Stimulated activated CD8-positive, alpha-beta memory T cell treated with anti-CD3 and anti-CD28 coated beads, Interleukin-12 subunit alpha, Interleukin-12 subunit beta, amount 100 ng/mL, for 24 hours (primary cell): Measurements from ENCODE around the gene NFATC3.

Source experiments
- DNase-seq: peaks from one replicate; pipeline ENCODE4 v3.0.0-alpha.2; 2020; ENCODE audit errors: extremely low read depth

NFATC3 gene

GRCh38 chr16:68072038-68072695, 13.0 kb upstream of the NFATC3 start:
- DNase-seq, result no peak

- DNase-seq, result no peak
These were observed 11.0 kb upstream of the NFATC3 start for GRCh38 chr16:68073902-68074760.

GRCh38 chr16:68074850-68075555, 10.2 kb upstream of the NFATC3 start:
- DNase-seq, result no peak

- DNase-seq, result no peak
These were observed 9.2 kb upstream of the NFATC3 start for GRCh38 chr16:68075980-68076379.

GRCh38 chr16:68076560-68076959, 8.6 kb upstream of the NFATC3 start:
- DNase-seq, result no peak

- DNase-seq, result no peak
These were observed 7.1 kb upstream of the NFATC3 start for GRCh38 chr16:68077866-68078700.

- no peak for DNase-seq
These were observed 6.3 kb upstream of the NFATC3 start for GRCh38 chr16:68078701-68079375.

GRCh38 chr16:68079376-68079625, 5.9 kb upstream of the NFATC3 start:
- no peak for DNase-seq

GRCh38 chr16:68079626-68080344, 5.4 kb upstream of the NFATC3 start:
- peak; percentile 50 for DNase-seq

- no peak for DNase-seq
These were observed 3.1 kb upstream of the NFATC3 start for GRCh38 chr16:68081861-68082628.

GRCh38 chr16:68082629-68083238, 2.4 kb upstream of the NFATC3 start:
- DNase-seq, result no peak

- no peak for DNase-seq
These were observed 1.9 kb upstream of the NFATC3 start for GRCh38 chr16:68083239-68083781.

- DNase-seq, result no peak
These were observed 1.2 kb upstream of the NFATC3 start for GRCh38 chr16:68083861-68084503.

GRCh38 chr16:68084504-68085258, 489 bp upstream of the NFATC3 start:
- DNase-seq, result peak; percentile 63

- DNase-seq, result no peak
These were observed 1.2 kb downstream of the NFATC3 start for GRCh38 chr16:68086336-68086841.

GRCh38 chr16:68086860-68087268, 1.7 kb downstream of the NFATC3 start:
- DNase-seq, result no peak

GRCh38 chr16:68087688-68088087, 2.5 kb downstream of the NFATC3 start:
- no peak for DNase-seq
